GM21619 (cell line): Measurements from ENCODE around the gene CCDC197.
A peak's percentile ranks its signal among the peaks of the same experiment; 100 is the strongest.

Experiments used
- ATAC-seq: cut with Tn5 transposase; IDR thresholded peaks from one replicate; pipeline ENCODE4 v1.9.1; 2021; ENCODE audit not compliant: unreplicated experiment

CCDC197 gene

DNA sequence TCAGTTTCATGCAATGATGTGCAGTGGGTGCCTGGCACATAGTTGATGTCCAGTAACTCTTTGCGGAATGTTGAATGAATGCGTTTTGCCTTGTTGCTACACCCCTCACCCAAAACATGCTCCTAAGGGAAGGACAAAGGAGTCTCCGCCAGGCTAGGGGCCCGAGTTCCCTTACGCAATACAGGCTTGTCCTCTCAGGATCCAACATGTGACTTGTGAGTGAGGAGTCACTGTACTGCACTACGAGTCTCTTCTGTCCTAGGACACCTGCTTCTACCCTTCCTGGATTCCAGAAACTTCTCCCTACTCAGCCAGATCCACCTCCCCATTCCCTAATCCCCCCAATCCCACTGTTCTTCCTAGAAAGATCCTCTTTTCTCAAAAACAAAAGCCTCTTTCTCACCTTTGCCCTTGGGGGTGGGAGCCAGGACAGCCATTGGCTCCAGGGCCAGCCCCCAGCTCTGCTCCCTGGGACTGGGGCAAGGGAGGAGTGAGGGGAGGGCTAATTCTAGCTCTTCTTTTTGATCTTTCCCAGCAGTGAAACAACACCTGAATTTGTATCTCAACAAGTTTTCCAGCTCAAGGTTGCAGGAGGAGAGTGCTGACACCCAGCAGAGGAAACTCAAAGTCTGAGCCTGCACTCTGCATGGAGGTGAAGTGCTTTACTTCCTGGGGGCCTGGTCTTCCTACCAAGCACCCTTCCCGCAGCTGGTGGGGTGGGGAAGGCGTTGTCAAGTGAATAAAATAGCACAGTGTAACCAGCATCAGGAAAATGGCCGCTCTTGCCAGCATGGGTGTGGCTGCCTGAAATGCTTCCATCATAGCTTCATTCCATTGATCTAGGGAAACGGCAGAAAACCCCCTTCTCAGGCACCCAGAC, 25.7 kb downstream of the CCDC197 start:
- ATAC-seq, result no peak

- no peak for ATAC-seq
These were observed 27.4 kb downstream of the CCDC197 start for GRCh38 chr14:94024549-94024948.

DNA sequence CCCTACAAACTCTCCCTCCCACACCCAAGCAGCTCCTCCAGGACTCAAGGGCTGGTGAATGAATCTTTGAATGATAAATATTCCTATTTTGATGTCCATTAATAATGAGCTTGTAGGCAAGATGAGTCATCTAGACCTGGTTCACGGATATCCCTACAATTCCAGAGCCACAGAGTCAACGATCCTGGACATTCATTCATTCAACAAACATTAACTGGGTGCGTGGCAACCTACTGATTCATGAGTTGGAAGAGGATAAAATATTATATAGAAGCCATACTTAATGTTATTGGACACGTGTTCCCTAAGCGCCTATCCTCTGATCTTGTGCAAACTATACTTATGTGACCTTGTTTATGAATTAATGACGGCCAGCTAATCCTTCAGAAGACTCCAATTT, 28.6 kb downstream of the CCDC197 start:
- no peak for ATAC-seq

GRCh38 chr14:94026173-94026888, 29.2 kb downstream of the CCDC197 start, which contains the start of gene OTUB2:
TSS of gene OTUB2 (plus strand) at chr14:94026340. CDS start at chr14:94026538, 198 bp downstream.
- ATAC-seq, result peak; percentile 100

- ATAC-seq, result no peak
These were observed 29.9 kb downstream of the CCDC197 start for GRCh38 chr14:94026889-94027469.

DNA sequence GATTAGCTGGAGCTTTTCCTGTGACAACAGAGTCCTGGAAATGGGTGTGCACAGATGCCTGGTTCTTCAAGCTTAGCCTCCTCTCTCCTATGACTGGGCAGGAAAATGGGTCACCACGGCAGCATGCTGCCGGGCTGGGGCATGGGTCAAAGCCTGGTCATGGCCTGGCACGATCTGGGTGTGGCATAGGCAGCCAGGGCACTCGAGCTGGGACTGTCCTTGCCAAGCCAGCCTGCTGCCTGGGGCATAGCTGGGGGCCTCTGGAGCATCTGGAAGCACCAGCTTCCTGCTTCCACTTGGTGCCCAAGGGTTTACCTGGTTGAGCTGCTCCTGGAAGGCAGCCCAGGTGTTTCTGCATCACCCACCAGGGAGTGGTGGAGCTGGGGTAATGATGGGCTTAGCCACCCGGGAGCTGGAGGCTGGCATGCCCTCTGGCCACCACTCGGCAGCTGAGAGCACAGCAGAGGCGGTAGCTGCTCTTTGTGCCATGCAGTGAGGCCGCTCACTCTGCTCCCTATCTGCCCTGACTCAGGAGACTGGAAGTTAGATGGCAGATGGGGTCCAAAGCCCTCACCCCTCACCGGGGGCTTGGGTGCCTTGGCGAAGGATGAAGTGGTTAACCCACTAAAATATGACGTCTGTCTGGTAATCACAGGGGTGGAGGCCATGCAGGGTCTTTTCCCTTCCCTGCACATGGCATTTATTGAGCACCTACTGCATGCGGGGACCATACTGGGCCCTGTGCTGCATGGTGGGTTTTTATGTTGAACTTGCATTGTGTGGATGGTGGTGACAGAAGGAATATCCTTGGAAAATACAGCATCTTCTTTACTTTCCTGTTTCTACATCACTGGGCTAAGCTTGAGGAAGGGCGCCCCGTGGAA, 30.7 kb downstream of the CCDC197 start:
- no peak for ATAC-seq

DNA sequence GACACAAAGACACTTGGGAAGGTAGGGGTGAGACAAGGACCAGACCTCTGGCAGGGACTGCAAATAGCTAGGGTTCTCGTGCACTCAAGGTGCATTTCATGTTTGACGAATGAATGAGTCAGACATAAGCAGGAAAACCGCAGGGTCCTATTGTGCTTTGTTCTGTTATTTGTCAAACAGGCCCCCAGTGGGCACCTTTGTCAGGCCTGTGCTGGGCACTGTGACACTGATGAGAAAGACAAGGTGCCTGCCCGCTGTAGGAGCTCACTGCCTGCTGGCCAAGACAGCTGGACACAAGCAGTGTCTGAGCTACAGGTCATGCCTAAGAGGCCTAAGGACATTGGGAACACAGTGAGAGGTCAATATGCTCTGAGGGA, 31.3 kb downstream of the CCDC197 start:
- ATAC-seq, result no peak

GRCh38 chr14:94029265-94029664, 32.2 kb downstream of the CCDC197 start:
- ATAC-seq, result no peak

DNA sequence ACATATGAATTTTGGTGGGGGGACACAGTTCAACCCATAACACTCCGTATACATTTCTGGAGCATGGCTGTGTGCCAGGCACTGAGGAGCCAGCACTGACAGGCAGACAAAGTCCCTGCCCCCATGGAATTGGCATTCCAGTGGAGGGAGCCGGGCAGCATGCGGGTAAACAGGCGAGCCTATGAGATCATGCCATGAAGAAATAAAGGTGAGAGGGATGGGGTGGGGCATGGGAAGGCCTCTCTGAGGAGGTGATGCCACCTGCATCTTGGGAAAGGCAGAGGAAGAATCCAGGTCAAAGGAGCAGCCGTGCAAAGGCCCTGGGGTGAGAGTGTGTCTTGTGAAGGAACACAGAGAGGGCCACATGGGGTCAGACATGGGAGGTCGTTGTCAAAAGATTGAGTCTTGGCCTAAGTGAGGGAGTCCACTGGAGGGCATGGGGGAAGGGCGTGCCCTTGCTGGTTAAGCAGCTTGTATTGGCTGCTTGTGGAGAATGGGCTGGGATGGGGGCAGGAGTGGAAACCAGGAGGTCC, 32.6 kb downstream of the CCDC197 start:
- no peak for ATAC-seq

DNA sequence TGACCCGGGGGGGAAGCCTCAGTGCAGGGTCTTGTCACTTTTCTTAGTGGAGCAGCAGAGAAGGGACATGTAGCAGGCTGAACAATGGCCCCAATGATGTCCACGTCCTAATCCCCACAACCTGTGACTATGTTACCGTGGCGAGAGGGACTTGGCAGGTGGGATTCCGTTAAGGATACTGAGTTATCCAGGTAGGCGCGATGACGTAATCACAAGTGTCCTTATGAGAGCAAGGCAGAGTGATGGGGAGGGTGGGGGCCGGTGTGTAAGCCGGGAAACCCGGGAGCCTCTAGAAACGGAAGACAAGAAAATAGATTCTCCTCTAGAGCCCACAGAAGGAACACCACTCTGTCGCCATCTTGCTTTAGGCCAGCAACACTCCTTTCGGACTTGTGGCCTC, 33.5 kb downstream of the CCDC197 start:
- no peak for ATAC-seq

DNA sequence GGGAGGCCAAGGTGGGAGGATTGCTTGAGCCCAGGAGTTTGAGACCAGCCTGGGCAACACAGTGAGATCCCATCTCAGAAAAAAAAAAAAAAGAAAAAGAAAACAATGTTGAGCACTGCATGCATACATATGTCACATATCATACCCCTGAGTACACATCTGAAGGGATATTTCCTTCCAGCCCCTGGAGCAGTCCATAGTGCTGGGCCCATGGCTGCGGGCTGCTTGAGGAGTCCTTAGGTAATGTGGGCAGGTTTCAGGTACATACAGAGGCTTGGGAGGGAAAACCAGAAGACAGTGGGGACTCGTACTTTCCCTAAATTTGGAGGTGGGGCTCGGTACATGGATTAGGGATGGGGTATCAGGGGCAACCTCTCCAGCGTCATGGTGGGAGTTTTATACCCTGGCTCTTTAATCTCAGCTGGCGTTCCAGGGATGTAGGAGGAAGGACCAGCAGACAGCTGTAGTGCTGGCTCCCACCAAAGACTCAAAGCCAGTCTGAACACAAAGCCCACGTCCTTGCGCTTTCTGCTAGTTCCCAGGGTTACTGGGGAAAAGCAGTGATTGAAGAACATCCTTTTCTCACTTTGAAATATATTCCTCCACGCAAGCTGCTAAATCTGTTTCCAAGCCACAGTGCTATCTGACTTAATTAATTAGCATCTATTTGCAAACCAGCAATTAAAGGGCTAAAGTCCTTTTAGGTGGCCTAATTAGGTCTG, 34.2 kb downstream of the CCDC197 start:
- ATAC-seq, result no peak

DNA sequence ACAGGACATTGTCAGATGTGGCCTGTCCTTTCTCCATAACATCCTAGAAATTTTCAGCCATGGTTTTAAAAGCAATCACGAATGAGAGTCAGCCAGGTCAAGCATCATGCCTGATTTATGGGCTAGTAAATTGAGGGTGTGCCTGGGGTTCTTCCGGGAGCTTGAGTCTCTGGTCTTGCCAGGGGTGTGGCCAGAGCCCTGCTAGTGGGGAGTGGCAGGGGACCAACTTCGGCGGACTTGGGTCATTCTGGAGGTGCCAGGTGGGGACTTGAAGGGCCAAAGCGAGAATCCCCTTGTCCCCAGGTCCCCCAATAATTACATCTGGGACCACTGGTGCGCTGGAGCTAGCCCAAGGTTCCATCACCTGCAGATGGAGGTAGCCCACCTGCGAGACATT, 34.8 kb downstream of the CCDC197 start:
- no peak for ATAC-seq

DNA sequence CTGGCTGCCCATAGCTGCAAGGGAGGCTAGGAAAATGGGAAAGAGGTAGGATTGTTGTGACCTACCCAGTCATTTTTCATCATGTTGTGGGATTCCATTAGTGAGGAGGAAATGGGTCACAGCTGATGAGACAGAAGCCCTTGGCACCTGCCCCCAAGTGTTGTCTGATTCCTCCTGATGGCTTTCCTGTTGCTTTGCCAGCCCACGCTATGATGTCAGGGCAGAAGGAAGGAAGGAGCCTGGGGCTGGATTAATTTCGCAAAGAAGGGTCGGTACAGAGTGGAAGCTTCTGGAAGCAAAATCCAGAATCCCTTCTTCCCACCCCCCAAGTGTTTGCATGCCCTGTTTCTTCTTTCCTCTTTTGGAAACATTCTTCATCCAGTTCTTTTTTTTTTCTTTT, 37.8 kb downstream of the CCDC197 start:
- no peak for ATAC-seq

- peak; percentile 97 for ATAC-seq
These were observed 39.4 kb downstream of the CCDC197 start for GRCh38 chr14:94036313-94037167.

GRCh38 chr14:94037954-94038353, 40.9 kb downstream of the CCDC197 start:
- ATAC-seq, result no peak

GRCh38 chr14:94038510-94038909, 41.4 kb downstream of the CCDC197 start:
- no peak for ATAC-seq

DNA sequence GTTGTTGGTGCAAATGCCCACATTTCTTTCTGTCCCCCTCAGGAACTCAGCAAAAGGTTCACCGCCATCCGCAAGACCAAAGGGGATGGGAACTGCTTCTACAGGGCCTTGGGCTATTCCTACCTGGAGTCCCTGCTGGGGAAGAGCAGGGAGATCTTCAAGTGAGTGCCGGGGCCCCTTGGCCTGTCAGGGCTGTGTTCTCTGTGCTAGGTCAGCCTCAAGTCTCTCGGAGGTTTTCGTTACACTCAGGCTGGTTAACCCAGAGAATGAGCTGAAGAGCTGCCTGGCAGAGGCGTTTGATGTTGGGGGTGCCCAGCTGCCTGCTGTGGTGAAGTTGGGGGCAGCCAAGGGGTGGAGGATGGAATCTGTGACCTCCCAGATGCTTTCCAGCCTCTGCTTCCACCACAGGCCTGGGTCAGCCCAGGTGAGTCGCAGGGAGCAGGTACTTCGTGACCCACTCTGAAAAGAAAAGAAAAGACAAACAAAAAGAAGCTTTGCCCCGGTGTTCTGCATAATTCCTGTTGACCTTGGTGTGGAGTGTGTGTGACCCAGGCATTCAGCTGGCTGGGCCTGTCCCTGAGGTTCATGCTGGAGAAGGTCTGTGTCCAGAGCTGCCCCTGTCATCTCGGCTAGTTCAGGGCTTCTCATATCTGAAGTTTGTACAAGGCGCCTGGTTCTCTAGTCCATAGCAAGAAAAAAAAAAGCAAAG, 42.0 kb downstream of the CCDC197 start:
- ATAC-seq, result no peak

DNA sequence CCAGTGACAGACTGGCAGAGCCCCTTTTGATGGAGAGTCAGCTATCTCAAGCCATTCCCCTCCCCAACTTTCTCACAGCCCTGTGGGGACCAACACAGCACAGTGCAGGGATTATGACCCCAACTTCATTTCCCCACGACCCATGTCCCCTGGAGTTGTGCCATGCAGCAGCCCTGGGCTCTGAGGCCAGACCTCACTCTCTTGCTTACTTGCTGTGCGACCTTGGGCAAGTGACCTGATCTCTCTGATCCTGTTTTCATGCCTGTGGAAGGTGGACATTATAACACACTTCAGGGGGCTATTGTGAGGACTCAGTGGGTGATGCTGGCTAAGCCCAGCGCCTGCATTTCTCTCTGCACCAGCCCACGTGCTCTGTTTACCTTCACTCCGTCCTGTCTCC, 43.1 kb downstream of the CCDC197 start:
- no peak for ATAC-seq
